Measurements from ENCODE around the gene LEPR.

The LEPR gene

GRCh38 chr1:65456481-65456880, 36.0 kb downstream of the LEPR start:
- H3K9me2 ChIP-seq (replicated peaks; ENCODE audit: insufficient read depth, low read length), result no peaks in the 10 kb centered on the region
- no peaks in the 10 kb centered on the region for H3K9me3 ChIP-seq (ENCODE audit: insufficient read depth, low read length)
- TF ChIP-seq EZH2phosphoT487 (conservative IDR thresholded peaks at IDR 0.05; ENCODE audit: low read length), result no peak
- TF ChIP-seq CTCF (IDR thresholded peaks at IDR 0.05; ENCODE audit: insufficient read depth, low read length, poor library complexity, severe bottlenecking), result no peak
- no peak overlapping the region for H3K9ac ChIP-seq (ENCODE audit: low read length)
- no peaks in the 10 kb centered on the region for H3K27me3 ChIP-seq (ENCODE audit: low read length)
- no peak overlapping the region for H3K4me2 ChIP-seq (ENCODE audit: low read depth, low read length, poor library complexity, severe bottlenecking)
- H2AFZ ChIP-seq (ENCODE audit: low read depth, low read length, severe bottlenecking), result no peak overlapping the region
- no peaks in the 10 kb centered on the region for H3F3A ChIP-seq (ENCODE audit: insufficient read depth)
- no peaks in the 10 kb centered on the region for H4K20me1 ChIP-seq (ENCODE audit: low read depth, low read length)
- no peaks in the 10 kb centered on the region for H3K79me2 ChIP-seq (ENCODE audit: insufficient read depth, low read length)
- H3K4me3 ChIP-seq (ENCODE audit: insufficient read depth, low read length, poor library complexity, severe bottlenecking), result no peak overlapping the region
- no peak overlapping the region for H3K27ac ChIP-seq (ENCODE audit: low read depth, low read length)
- no peaks in the 10 kb centered on the region for H3K36me3 ChIP-seq (ENCODE audit: low read length)

GRCh38 chr1:65457868-65458267, 37.4 kb downstream of the LEPR start:
- no peak overlapping the region for H2AFZ ChIP-seq (ENCODE audit: low read depth, low read length, severe bottlenecking)
- H3K9me2 ChIP-seq (replicated peaks; ENCODE audit: insufficient read depth, low read length), result no peaks in the 10 kb centered on the region
- H3K27ac ChIP-seq (ENCODE audit: low read depth, low read length), result no peak overlapping the region
- H3F3A ChIP-seq (ENCODE audit: insufficient read depth), result no peaks in the 10 kb centered on the region
- no peaks in the 10 kb centered on the region for H3K9me3 ChIP-seq (ENCODE audit: insufficient read depth, low read length)
- no peaks in the 10 kb centered on the region for H3K36me3 ChIP-seq (ENCODE audit: low read length)
- no peak overlapping the region for H3K4me2 ChIP-seq (ENCODE audit: low read depth, low read length, poor library complexity, severe bottlenecking)
- no peak overlapping the region for H3K9ac ChIP-seq (ENCODE audit: low read length)
- no peak overlapping the region for H3K4me3 ChIP-seq (ENCODE audit: insufficient read depth, low read length, poor library complexity, severe bottlenecking)
- H4K20me1 ChIP-seq (ENCODE audit: low read depth, low read length), result no peaks in the 10 kb centered on the region
- no peaks in the 10 kb centered on the region for H3K27me3 ChIP-seq (ENCODE audit: low read length)
- TF ChIP-seq CTCF (IDR thresholded peaks at IDR 0.05; ENCODE audit: insufficient read depth, low read length, poor library complexity, severe bottlenecking) (no peak), EZH2phosphoT487 (conservative IDR thresholded peaks at IDR 0.05; ENCODE audit: low read length) (no peak)
- no peaks in the 10 kb centered on the region for H3K79me2 ChIP-seq (ENCODE audit: insufficient read depth, low read length)

- no peaks in the 10 kb centered on the region for H3K9me3 ChIP-seq (ENCODE audit: insufficient read depth, low read length)
- H3K36me3 ChIP-seq (ENCODE audit: low read length), result no peaks in the 10 kb centered on the region
- H3K9ac ChIP-seq (ENCODE audit: low read length), result no peak overlapping the region
- H3F3A ChIP-seq (ENCODE audit: insufficient read depth), result no peaks in the 10 kb centered on the region
- H3K79me2 ChIP-seq (ENCODE audit: insufficient read depth, low read length), result no peaks in the 10 kb centered on the region
- H2AFZ ChIP-seq (ENCODE audit: low read depth, low read length, severe bottlenecking), result peak overlapping the region; percentile 44
- H3K9me2 ChIP-seq (replicated peaks; ENCODE audit: insufficient read depth, low read length), result no peaks in the 10 kb centered on the region
- H3K27ac ChIP-seq (ENCODE audit: low read depth, low read length), result no peak overlapping the region
- H3K4me2 ChIP-seq (ENCODE audit: low read depth, low read length, poor library complexity, severe bottlenecking), result no peak overlapping the region
- no peak for TF ChIP-seq CTCF (IDR thresholded peaks at IDR 0.05; ENCODE audit: insufficient read depth, low read length, poor library complexity, severe bottlenecking)
- TF ChIP-seq EZH2phosphoT487 (conservative IDR thresholded peaks at IDR 0.05; ENCODE audit: low read length), result no peak
- no peak overlapping the region for H3K4me3 ChIP-seq (ENCODE audit: insufficient read depth, low read length, poor library complexity, severe bottlenecking)
- no peaks in the 10 kb centered on the region for H3K27me3 ChIP-seq (ENCODE audit: low read length)
- H4K20me1 ChIP-seq (ENCODE audit: low read depth, low read length), result no peaks in the 10 kb centered on the region
Observed at GRCh38 chr1:65458730-65459396, 38.4 kb downstream of the LEPR start.
